AG09309 (cell line): ENCODE results near the gene PLEKHJ1.
A peak's percentile ranks its signal among the peaks of the same experiment; 100 is the strongest.

ENCODE experiments used
- DNase-seq: peaks from one replicate; pipeline ENCODE4 v3.0.0-alpha.2; 2010; ENCODE audit warnings: low read depth
- H3K4me3 ChIP-seq: 2 replicates; pipeline ENCODE4 v1.5.1; 2011; ENCODE audit warnings: mild to moderate bottlenecking, low read depth, low read length, moderate library complexity; ENCODE audit not compliant: control insufficient read depth
- TF ChIP-seq, protein P1 (sequence below): IDR thresholded peaks from 2 replicates; pipeline ENCODE4 v1.5.1; 2011; ENCODE audit warnings: mild to moderate bottlenecking, low read depth, low read length, inconsistent platforms; ENCODE audit not compliant: insufficient read depth, control insufficient read depth; ENCODE audit errors: missing control alignments

The PLEKHJ1 gene

GRCh38 chr19:2278459-2279158 is 42.5 kb upstream of the PLEKHJ1 start:
- no peak overlapping the region for H3K4me3 ChIP-seq
- TF ChIP-seq, protein P1, sequence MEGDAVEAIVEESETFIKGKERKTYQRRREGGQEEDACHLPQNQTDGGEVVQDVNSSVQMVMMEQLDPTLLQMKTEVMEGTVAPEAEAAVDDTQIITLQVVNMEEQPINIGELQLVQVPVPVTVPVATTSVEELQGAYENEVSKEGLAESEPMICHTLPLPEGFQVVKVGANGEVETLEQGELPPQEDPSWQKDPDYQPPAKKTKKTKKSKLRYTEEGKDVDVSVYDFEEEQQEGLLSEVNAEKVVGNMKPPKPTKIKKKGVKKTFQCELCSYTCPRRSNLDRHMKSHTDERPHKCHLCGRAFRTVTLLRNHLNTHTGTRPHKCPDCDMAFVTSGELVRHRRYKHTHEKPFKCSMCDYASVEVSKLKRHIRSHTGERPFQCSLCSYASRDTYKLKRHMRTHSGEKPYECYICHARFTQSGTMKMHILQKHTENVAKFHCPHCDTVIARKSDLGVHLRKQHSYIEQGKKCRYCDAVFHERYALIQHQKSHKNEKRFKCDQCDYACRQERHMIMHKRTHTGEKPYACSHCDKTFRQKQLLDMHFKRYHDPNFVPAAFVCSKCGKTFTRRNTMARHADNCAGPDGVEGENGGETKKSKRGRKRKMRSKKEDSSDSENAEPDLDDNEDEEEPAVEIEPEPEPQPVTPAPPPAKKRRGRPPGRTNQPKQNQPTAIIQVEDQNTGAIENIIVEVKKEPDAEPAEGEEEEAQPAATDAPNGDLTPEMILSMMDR: no peak
- DNase-seq: no peak

DNA sequence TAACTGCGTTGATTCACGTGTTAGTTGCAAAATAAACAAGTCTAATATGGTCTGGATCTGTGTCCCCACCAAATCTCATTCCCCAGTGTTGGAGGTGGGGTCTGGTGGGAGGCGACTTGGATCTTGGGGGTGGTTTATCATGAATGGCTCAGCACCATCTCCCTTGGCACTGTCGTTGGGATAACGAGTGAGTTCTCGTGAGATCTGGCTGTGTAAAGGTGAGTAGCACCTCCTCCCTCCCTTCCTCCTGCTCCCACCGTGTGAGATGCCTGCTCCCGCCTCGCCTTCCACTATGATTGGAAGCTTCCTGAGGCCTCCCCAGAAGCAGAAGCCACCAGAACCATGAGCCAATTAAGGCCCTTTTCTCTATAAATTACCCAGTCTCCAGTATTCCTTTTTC is 41.0 kb upstream of the PLEKHJ1 start:
- no peak overlapping the region for H3K4me3 ChIP-seq
- no peak for DNase-seq
- TF ChIP-seq, protein P1: no peak

DNA sequence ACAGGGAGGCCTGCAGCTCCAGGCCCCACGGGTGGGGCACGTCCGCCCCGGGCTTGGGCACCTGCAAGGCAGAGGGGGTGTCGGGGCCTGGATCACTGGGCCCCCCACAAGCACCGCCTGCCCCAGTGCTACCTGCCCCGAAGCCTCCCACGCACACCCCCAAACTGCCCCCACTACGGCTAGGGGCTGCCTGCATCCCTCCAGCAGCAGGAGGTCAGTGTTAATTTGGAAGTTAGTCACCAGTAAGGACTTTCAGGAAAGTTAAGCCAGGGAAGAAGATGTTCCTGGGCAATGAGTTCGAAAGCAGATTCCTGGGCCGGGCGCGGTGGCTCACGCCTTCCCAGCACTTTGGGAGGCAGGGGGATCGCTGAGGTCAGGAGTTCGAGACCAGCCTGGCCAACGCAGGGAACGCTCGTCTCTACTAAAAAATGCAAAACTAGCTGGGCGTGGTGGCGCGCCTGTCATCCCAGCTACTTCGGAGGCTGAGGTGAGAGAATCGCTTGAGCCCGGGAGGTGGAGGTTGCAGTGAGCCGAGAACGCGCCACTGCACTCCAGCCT is 40.4 kb upstream of the PLEKHJ1 start:
- no peak for DNase-seq
- TF ChIP-seq, protein P1: no peak
- no peak overlapping the region for H3K4me3 ChIP-seq

- H3K4me3 ChIP-seq: no peak overlapping the region
- no peak for DNase-seq
- TF ChIP-seq, protein P1: no peak
These were observed 39.7 kb upstream of the PLEKHJ1 start for GRCh38 chr19:2275588-2276428.

DNA sequence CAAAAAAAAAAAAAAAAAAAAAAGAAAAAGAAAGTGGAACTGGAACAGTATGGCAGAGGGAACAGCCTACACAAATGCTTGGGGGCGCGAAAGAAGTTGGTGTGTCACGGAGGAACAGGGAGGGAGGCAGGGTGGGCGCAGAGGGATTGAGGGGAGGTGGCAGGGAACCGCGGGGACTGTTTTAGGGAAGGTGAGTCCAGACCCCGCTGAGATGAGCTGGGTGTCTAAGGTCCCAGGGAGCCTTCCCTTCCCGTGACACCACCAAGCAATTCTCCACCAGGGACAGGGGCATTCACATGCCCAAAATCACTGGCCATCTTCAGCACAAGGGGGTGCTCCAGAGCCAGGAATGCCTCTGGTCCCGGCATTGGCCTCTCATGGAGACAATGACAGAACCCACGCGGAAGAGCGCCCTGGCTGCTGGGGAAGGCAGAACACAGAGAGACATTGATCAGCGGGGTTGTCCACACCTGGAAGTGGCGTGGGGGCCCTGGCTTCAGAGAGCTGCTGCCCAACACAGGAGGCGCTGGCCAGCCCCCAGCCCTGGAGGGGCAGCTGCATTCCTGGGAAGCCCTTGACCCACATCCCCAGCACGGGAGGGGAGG is 38.9 kb upstream of the PLEKHJ1 start:
- no peak for DNase-seq
- no peak overlapping the region for H3K4me3 ChIP-seq
- TF ChIP-seq, protein P1: peak; percentile 58

DNA sequence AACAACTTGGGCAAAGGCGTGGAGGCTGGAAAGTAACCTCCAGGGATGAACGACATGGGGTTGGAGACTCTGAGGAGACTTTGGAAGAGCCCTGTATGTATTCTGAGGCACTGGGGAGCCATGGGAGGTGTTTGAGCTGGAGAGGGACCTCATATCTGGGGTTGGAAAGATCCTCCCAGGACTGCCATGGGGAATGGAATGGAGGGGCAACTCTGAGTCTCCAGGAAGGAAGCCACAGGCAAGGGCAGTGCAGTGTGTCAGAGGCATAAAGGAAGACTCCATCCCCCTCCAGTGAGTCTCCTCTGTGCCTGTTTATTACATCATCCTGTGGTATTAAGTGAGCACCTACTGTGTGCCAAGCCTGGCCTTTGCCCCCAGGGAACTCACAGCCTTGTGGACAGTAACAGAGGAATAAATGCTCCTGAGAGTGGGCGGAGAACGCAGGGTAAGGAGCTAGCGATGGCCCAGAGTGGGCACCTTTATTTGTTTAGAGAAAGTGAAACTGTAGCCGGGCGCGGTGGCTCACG is 38.1 kb upstream of the PLEKHJ1 start:
- TF ChIP-seq, protein P1: no peak
- peak overlapping the region; percentile 37; the same call in 1 of the 2 replicates for H3K4me3 ChIP-seq
- no peak for DNase-seq
